Measurements from ENCODE around the gene ALOX15.
"Not testable (repeated sequence)": the region's sequence is repeated elsewhere in the genome, so short reads cannot be mapped to it uniquely, and the experiment has no call there.

- not testable (repeated sequence) for TF ChIP-seq EZH2 (IDR thresholded peaks at IDR 0.05); POLR2AphosphoS5 (IDR thresholded peaks at IDR 0.05; ENCODE audit: borderline replicate concordance, low read depth, low read length); FOXP2 (optimal IDR thresholded peaks at IDR 0.05; ENCODE audit: control extremely low read depth, extremely low read length, insufficient read depth)
Measured at GRCh38 chr17:4689872-4690271, 48.4 kb upstream of the ALOX15 start.

All from SK-N-MC (cell line).